UCSD-AML1 (cell line): ENCODE measurements around the gene DENND1B.

Experiments
- DNase-seq: peaks from one replicate; lab custom pipeline; 2025; ENCODE audit not compliant: unreplicated experiment; lab: John Stamatoyannopoulos, UW

The DENND1B gene

DNA sequence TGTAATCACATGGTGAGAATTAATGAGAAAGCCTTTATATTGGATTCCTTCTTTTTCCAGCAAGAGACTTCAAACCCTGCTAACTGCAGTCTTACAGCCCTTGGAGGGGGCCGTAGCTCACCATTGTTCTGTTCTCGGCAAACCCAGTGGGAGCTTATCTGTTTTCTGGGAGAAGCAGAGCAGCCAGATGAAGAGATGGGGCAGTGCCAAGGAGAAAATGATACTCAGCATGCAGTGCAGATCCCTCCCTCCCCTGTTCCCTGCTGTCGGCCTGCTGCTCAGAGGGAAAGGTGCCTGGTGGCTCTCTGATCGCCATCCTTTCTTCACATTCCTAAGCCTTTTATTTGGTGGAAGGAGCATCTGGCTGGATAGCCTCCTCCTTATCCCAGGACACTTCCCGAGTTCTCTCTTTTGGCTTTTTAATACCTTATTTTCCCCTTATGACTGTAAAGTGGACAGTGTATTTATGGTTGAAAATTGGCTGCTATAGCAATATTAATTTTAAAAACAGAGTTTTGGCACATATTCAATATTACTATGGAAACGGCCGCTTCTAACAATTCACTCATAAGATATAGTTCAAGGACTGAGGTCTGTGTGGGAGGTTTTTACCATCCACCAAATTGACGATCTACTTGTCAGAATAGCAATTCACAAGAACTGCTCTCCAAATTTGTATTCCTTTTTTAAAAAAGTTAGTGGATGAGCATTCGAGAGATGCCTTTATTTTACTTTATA, 303.9 kb downstream of the DENND1B start:
- DNase-seq: peak; percentile 7

DNA sequence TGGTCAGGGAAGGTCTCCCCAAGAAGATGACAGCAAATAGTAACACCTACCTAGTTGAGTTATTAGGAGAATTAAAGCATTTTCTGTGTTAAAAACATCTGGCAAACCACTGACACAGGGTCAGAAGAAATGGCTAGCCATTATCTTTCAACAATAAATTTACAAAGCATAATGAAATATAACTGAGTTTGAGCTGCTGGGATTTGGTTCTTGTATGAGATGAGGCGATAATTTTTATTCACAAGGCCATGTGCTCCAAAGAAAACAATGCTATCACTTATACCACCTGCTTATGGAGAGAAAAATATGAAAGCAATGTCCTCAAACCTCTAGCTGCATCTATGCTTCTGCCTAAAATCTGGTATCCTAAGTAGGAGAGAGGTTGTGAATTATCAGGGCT, 304.9 kb downstream of the DENND1B start:
- no peak for DNase-seq

GRCh38 chr1:197469620-197470210, 305.6 kb downstream of the DENND1B start:
- peak; percentile 15 for DNase-seq

GRCh38 chr1:197468543-197469175, 306.6 kb downstream of the DENND1B start:
- DNase-seq: peak; percentile 12

DNA sequence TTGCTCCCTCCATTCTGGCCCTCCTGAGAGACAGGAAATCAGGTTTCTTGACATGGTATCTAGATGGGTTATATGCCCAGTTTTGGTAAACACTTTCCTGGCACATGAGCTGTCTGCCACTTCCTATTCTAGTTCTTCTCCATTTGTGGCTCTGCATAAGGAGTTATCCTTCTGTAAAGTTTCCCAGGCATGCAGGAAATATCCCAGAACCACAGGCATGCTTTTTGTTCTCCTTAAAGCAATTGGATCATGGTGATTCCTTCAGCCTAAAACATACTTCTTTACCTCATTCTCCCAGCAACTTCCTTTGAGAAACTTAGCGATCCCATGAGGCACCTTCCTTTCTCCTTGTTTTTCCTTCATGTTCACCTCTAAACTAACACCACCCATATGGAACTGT, 307.4 kb downstream of the DENND1B start:
- no peak for DNase-seq

GRCh38 chr1:197466813-197467212, 308.5 kb downstream of the DENND1B start:
- no peak for DNase-seq

DNA sequence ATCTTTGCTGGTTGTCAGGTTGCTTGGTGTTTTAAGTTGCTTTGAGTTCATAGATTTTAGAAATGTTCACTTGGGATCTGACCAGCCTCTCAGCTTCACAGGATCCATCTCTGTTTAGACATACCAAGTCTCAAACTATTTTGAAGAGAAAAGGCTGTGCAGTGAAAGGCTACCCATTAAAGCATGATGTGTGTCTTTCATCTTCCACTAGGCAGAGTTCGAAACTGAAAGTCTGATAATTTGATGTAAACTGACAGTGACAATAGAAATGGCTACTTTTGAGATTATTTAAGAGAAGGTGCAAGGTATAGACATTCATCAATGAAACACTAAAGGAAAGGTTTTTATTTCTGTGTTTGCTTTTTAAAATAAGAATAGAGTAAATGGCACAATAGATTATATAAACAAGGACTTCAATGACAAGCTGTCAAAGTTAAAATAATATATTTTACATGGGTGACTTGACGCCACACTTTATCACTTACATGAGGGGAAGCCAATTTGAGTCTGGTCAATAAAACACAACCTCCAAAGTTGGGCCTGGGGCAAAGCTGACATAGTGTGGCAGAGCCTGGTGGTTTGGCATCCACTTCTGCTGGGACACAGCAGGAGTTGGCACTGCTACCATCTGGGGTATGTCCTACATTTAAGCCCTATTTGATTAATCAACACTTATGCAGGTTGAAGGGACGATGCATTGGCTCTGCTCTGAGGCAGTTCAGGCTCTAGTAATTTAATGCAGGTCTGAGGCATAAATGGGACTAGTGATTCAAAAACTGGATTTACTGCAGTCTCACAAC, 309.6 kb downstream of the DENND1B start:
- peak; percentile 7 for DNase-seq

DNA sequence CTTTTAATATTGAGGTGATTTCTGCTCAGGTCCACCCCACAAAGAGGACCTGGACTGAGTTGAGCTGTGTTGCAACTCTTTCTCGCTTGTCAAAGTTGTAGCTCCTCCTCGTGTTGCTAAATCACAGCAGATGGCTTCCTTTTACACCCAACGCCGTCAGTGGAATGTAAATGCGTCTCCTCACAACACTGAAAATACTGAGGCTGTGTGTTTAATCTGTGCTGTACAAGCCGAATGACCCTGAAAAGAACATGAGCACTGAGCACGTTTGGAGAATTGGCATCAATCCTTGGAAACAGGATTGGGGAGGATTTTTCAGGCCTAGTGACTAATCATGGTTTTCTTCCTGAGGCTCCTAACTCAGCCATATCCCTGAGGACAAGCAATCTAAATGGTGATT, 311.2 kb downstream of the DENND1B start:
- DNase-seq: no peak

DNA sequence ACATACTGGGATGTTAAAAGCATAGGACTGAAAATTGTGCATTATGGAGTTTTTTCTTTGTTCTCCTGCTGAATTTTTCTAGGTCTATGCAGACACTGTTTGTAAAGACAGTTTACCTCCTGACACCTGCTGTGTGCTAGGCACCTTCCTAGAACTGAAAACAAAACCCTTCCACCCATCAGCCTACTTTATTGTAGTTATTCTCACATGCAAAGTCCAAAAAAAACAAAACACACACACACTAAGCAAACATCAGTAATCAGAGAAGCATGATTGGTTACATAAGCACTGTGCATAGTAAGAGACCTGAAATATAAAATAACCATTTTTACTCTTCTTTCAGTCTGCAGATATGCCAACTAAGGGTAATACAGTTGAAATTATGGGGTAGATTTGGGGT, 312.1 kb downstream of the DENND1B start:
- no peak for DNase-seq

GRCh38 chr1:197462539-197462938, 312.7 kb downstream of the DENND1B start:
- no peak for DNase-seq
